OCI-LY3 (cell line): ENCODE measurements around the gene MINDY4.

ENCODE experiments used
- H2AFZ ChIP-seq: fragments of 200-600, 300-600 bp; shearing (Covaris generic); 2 replicates; pipeline ENCODE4 v1.6.0; 2014; ENCODE audit warnings: antibody characterized with exemption, low read depth, low read length
- H3K27ac ChIP-seq: fragments of 200-600, 300-600 bp; sonication (generic); 2 replicates; pipeline ENCODE4 v1.5.1; 2014; ENCODE audit warnings: mild to moderate bottlenecking, low read length, moderate library complexity, mixed read lengths
- H3K27me3 ChIP-seq: fragments of 200-600, 300-600 bp; sonication (generic); 2 replicates; pipeline ENCODE4 v1.6.1; 2014; ENCODE audit warnings: low read depth, low read length, mixed read lengths
- H3K36me3 ChIP-seq: fragments of 200-600, 300-600 bp; sonication (generic); replicated peaks from 2 replicates; pipeline ENCODE3; 2014; ENCODE audit warnings: low read depth, low read length, mixed read lengths
- H3K4me1 ChIP-seq: fragments of 300-600, 200-600 bp; sonication (generic); 2 replicates; pipeline ENCODE4 v1.6.1; 2014; ENCODE audit warnings: low read length, mixed read lengths
- H3K4me2 ChIP-seq: fragments of 200-600, 300-600 bp; sonication (generic); 2 replicates; pipeline ENCODE4 v1.6.1; 2014; ENCODE audit warnings: low read length, mixed read lengths
- H3K4me3 ChIP-seq: fragments of 300-600, 200-600 bp; sonication (generic); 2 replicates; pipeline ENCODE4 v1.5.1; 2014; ENCODE audit warnings: antibody characterized with exemption, mild to moderate bottlenecking, low read length, moderate library complexity
- H3K79me2 ChIP-seq: fragments of 300-600, 200-600 bp; shearing (Covaris generic); 2 replicates; pipeline ENCODE4 v1.6.1; 2014; ENCODE audit warnings: mild to moderate bottlenecking, low read length, mixed read lengths
- H3K9ac ChIP-seq: fragments of 300-600, 200-600 bp; shearing (Covaris generic); 2 replicates; pipeline ENCODE4 v1.6.0; 2014; ENCODE audit warnings: mild to moderate bottlenecking, low read length, moderate library complexity
- H3K9me3 ChIP-seq: fragments of 200-600, 300-600 bp; shearing (Covaris generic); 2 replicates; pipeline ENCODE4 v1.6.1; 2014; ENCODE audit warnings: low read length, mixed read lengths; ENCODE audit not compliant: insufficient read depth
- H4K20me1 ChIP-seq: fragments of 200-600, 300-600 bp; sonication (generic); 2 replicates; pipeline ENCODE4 v1.6.1; 2016; ENCODE audit warnings: low read length, mixed read lengths; ENCODE audit not compliant: insufficient read depth
- EZH2phosphoT487 ChIP-seq: fragments of 200-600 bp; shearing (Covaris generic); IDR thresholded peaks from 2 replicates; pipeline ENCODE4 v1.6.1; 2018; ENCODE audit warnings: antibody characterized with exemption, mixed run types, low read depth
- TF ChIP-seq, protein P1 (sequence below): fragments of 200-600, 300-600 bp; sonication (generic); IDR thresholded peaks from 2 replicates; pipeline ENCODE4 v1.5.1; 2014; ENCODE audit warnings: antibody characterized with exemption, low read length, low read depth

Gene MINDY4

GRCh38 chr7:30901856-30902255, 130.6 kb downstream of the MINDY4 start:
- no peak overlapping the region for H3K4me2 ChIP-seq

GRCh38 chr7:30902466-30902865, 131.2 kb downstream of the MINDY4 start:
- Histone ChIP-seq H3K79me2 (no peaks in the 10 kb centered on the region), H4K20me1 (no peaks in the 10 kb centered on the region), H3K9me3 (no peaks in the 10 kb centered on the region), H3K4me1 (no peaks in the 10 kb centered on the region), H2AFZ (no peak overlapping the region), H3K9ac (no peak overlapping the region), H3K4me2 (no peak overlapping the region), H3K36me3 (no peaks in the 10 kb centered on the region), H3K4me3 (no peak overlapping the region), H3K27ac (no peak overlapping the region), H3K27me3 (no peaks in the 10 kb centered on the region)
- TF ChIP-seq, protein P1, sequence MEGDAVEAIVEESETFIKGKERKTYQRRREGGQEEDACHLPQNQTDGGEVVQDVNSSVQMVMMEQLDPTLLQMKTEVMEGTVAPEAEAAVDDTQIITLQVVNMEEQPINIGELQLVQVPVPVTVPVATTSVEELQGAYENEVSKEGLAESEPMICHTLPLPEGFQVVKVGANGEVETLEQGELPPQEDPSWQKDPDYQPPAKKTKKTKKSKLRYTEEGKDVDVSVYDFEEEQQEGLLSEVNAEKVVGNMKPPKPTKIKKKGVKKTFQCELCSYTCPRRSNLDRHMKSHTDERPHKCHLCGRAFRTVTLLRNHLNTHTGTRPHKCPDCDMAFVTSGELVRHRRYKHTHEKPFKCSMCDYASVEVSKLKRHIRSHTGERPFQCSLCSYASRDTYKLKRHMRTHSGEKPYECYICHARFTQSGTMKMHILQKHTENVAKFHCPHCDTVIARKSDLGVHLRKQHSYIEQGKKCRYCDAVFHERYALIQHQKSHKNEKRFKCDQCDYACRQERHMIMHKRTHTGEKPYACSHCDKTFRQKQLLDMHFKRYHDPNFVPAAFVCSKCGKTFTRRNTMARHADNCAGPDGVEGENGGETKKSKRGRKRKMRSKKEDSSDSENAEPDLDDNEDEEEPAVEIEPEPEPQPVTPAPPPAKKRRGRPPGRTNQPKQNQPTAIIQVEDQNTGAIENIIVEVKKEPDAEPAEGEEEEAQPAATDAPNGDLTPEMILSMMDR: no peak
- TF ChIP-seq EZH2phosphoT487: no peak

More at GRCh38 chr7:30901856-30902255, 130.6 kb downstream of the MINDY4 start:
- Histone ChIP-seq H3K9ac (no peak overlapping the region), H2AFZ (no peak overlapping the region), H3K9me3 (no peaks in the 10 kb centered on the region), H3K79me2 (no peaks in the 10 kb centered on the region), H3K27me3 (no peaks in the 10 kb centered on the region), H3K4me1 (no peaks in the 10 kb centered on the region), H3K27ac (no peak overlapping the region), H4K20me1 (no peaks in the 10 kb centered on the region), H3K36me3 (no peaks in the 10 kb centered on the region), H3K4me3 (no peak overlapping the region)
- TF ChIP-seq, protein P1: no peak
- no peak for TF ChIP-seq EZH2phosphoT487

GRCh38 chr7:30903146-30903545, 131.9 kb downstream of the MINDY4 start:
- Histone ChIP-seq H3K27me3 (no peaks in the 10 kb centered on the region), H3K79me2 (no peaks in the 10 kb centered on the region), H3K27ac (no peak overlapping the region), H3K9ac (no peak overlapping the region), H3K4me3 (no peak overlapping the region), H3K9me3 (no peaks in the 10 kb centered on the region), H3K4me1 (no peaks in the 10 kb centered on the region), H3K36me3 (no peaks in the 10 kb centered on the region), H4K20me1 (no peaks in the 10 kb centered on the region), H3K4me2 (no peak overlapping the region), H2AFZ (no peak overlapping the region)
- TF ChIP-seq EZH2phosphoT487: no peak
- TF ChIP-seq, protein P1: no peak

GRCh38 chr7:30904561-30904960, 133.3 kb downstream of the MINDY4 start:
- Histone ChIP-seq H3K9ac (no peak overlapping the region), H3K4me3 (no peak overlapping the region), H3K9me3 (no peaks in the 10 kb centered on the region), H3K79me2 (no peaks in the 10 kb centered on the region), H3K27me3 (no peaks in the 10 kb centered on the region), H3K27ac (no peak overlapping the region), H3K4me1 (no peaks in the 10 kb centered on the region), H4K20me1 (no peaks in the 10 kb centered on the region), H2AFZ (no peak overlapping the region), H3K4me2 (no peak overlapping the region), H3K36me3 (no peaks in the 10 kb centered on the region)
- TF ChIP-seq EZH2phosphoT487: no peak
- TF ChIP-seq, protein P1: no peak
